ENCODE measurements around the gene LIMK1.
"Not testable (repeated sequence)": the region's sequence is repeated elsewhere in the genome, so short reads cannot be mapped to it uniquely, and the experiment has no call there.

The LIMK1 gene

GRCh38 chr7:74126220-74126880 lies 42.7 kb downstream of the LIMK1 start:
- DNase-seq, result no peak

GRCh38 chr7:74129887-74130286 lies 46.3 kb downstream of the LIMK1 start:
- DNase-seq, result no peak

- no peak for DNase-seq
Observed at GRCh38 chr7:74130518-74130917, 46.9 kb downstream of the LIMK1 start.

- DNase-seq, result no peak
Observed at GRCh38 chr7:74134117-74134620, 50.6 kb downstream of the LIMK1 start.

GRCh38 chr7:74138334-74138867 lies 54.8 kb downstream of the LIMK1 start:
- DNase-seq, result no peak

GRCh38 chr7:74138945-74139843 lies 55.6 kb downstream of the LIMK1 start:
- DNase-seq, result no peak

GRCh38 chr7:74141705-74142104 lies 58.1 kb downstream of the LIMK1 start:
- no peak for DNase-seq

GRCh38 chr7:74143383-74143782 lies 59.8 kb downstream of the LIMK1 start:
- no peak for DNase-seq

- no peak for DNase-seq
Observed at GRCh38 chr7:74148491-74148890, 64.9 kb downstream of the LIMK1 start.

- DNase-seq, result no peak
Observed at GRCh38 chr7:74149071-74149470, 65.5 kb downstream of the LIMK1 start.

GRCh38 chr7:74149603-74150002 lies 66.0 kb downstream of the LIMK1 start:
- DNase-seq, result no peak

GRCh38 chr7:74153736-74154135 lies 70.1 kb downstream of the LIMK1 start:
- DNase-seq, result no peak

- no peak for DNase-seq
Observed at GRCh38 chr7:74155810-74156395, 72.3 kb downstream of the LIMK1 start.

GRCh38 chr7:74157605-74158004 lies 74.0 kb downstream of the LIMK1 start:
- no peak for DNase-seq

GRCh38 chr7:74164985-74165456 lies 81.4 kb downstream of the LIMK1 start:
- DNase-seq, result no peak

- no peak for DNase-seq
Observed at GRCh38 chr7:74165867-74166593, 82.4 kb downstream of the LIMK1 start.

GRCh38 chr7:74167324-74167723 lies 83.7 kb downstream of the LIMK1 start:
- DNase-seq, result not testable (repeated sequence)
